H9 (cell line): ENCODE results near the gene SRGAP3. TPM values are rescaled to one million over a fixed set of nuclear protein-coding genes. Genes with fewer than 3 reads are reported as not detected.

Experiments
- DNase-seq: peaks from one replicate; pipeline ENCODE4 v3.0.0-alpha.2; 2017
- H2AFZ ChIP-seq: one replicate; pipeline ENCODE4 v1.6.1; 2013; ENCODE audit warnings: mild to moderate bottlenecking, low read length, control low read depth, moderate library complexity
- H2AK5ac ChIP-seq: 2 replicates; pipeline ENCODE4 v1.6.1; 2013; ENCODE audit warnings: low read length, control low read depth, mixed read lengths; ENCODE audit not compliant: insufficient read length
- H2BK120ac ChIP-seq: one replicate; pipeline ENCODE4 v1.6.1; 2013; ENCODE audit warnings: low read depth, mild to moderate bottlenecking, low read length, control low read depth, inconsistent platforms; ENCODE audit not compliant: poor library complexity, severe bottlenecking
- H2BK12ac ChIP-seq: 2 replicates; pipeline ENCODE4 v1.6.1; 2013; ENCODE audit warnings: low read length, control low read depth, mixed read lengths, low read depth; ENCODE audit not compliant: insufficient read length
- H2BK15ac ChIP-seq: 2 replicates; pipeline ENCODE4 v1.6.1; 2013; ENCODE audit warnings: low read depth, low read length, control low read depth
- H2BK20ac ChIP-seq: one replicate; pipeline ENCODE4 v1.6.1; 2013; ENCODE audit warnings: low read depth, mild to moderate bottlenecking, low read length, control low read depth, inconsistent platforms; ENCODE audit not compliant: poor library complexity, severe bottlenecking
- H2BK5ac ChIP-seq: 2 replicates; pipeline ENCODE4 v1.6.1; 2013; ENCODE audit warnings: low read length, control low read depth, mixed read lengths; ENCODE audit not compliant: insufficient read length
- H3K14ac ChIP-seq: 2 replicates; pipeline ENCODE4 v1.6.1; 2013; ENCODE audit warnings: low read length, control low read depth; ENCODE audit not compliant: insufficient read depth
- H3K18ac ChIP-seq: 2 replicates; pipeline ENCODE4 v1.6.1; 2013; ENCODE audit warnings: low read depth, mild to moderate bottlenecking, mixed read lengths, low read length, control low read depth; ENCODE audit not compliant: insufficient read length
- H3K23ac ChIP-seq: 2 replicates; pipeline ENCODE4 v1.6.1; 2013; ENCODE audit warnings: low read length, control low read depth, mixed read lengths, low read depth; ENCODE audit not compliant: insufficient read length
- H3K23me2 ChIP-seq: 2 replicates; pipeline ENCODE4 v1.6.1; 2013; ENCODE audit warnings: low read depth, mild to moderate bottlenecking, mixed read lengths, low read length, control low read depth; ENCODE audit not compliant: insufficient read length, poor library complexity, severe bottlenecking
- H3K27ac ChIP-seq: 2 replicates; pipeline ENCODE4 v1.5.1; 2013; ENCODE audit warnings: low read length, control low read depth, mixed read lengths, low read depth; ENCODE audit not compliant: insufficient read length
- H3K27me3 ChIP-seq: 2 replicates; pipeline ENCODE4 v1.6.1; 2013; ENCODE audit warnings: low read length, control low read depth, inconsistent platforms; ENCODE audit not compliant: insufficient read depth
- H3K4ac ChIP-seq: 2 replicates; pipeline ENCODE4 v1.6.1; 2013; ENCODE audit warnings: low read depth, mild to moderate bottlenecking, control low read depth, inconsistent platforms, low read length, moderate library complexity
- H3K4me1 ChIP-seq: 2 replicates; pipeline ENCODE4 v1.6.1; 2013; ENCODE audit warnings: low read length, control low read depth, inconsistent platforms; ENCODE audit not compliant: insufficient read depth
- H3K4me2 ChIP-seq: 2 replicates; pipeline ENCODE4 v1.6.1; 2013; ENCODE audit warnings: low read length, control low read depth, mixed read lengths; ENCODE audit not compliant: insufficient read length, insufficient read depth
- H3K56ac ChIP-seq: 2 replicates; pipeline ENCODE4 v1.6.1; 2013; ENCODE audit warnings: low read depth, mild to moderate bottlenecking, mixed read lengths, low read length, control low read depth; ENCODE audit not compliant: insufficient read length
- H3K79me1 ChIP-seq: 2 replicates; pipeline ENCODE4 v1.6.1; 2013; ENCODE audit warnings: low read depth, mild to moderate bottlenecking, moderate library complexity, low read length, control low read depth, inconsistent platforms; ENCODE audit not compliant: insufficient read depth, poor library complexity, severe bottlenecking
- H3K79me2 ChIP-seq: 2 replicates; pipeline ENCODE4 v1.6.1; 2013; ENCODE audit warnings: low read length, control low read depth, inconsistent platforms; ENCODE audit not compliant: insufficient read depth
- H3K9ac ChIP-seq: 2 replicates; pipeline ENCODE4 v1.6.1; 2013; ENCODE audit warnings: low read length, control low read depth, mixed read lengths; ENCODE audit not compliant: insufficient read length; ENCODE audit errors: extremely low read depth
- H3K9me3 ChIP-seq: one replicate; pipeline ENCODE4 v1.6.1; 2013; ENCODE audit warnings: low read depth, low read length, inconsistent platforms; ENCODE audit not compliant: control insufficient read depth
- H3T11ph ChIP-seq: one replicate; pipeline ENCODE4 v1.6.1; 2013; ENCODE audit warnings: mild to moderate bottlenecking, low read length, control low read depth, inconsistent platforms
- H4K20me1 ChIP-seq: one replicate; pipeline ENCODE4 v1.6.1; 2013; ENCODE audit not compliant: control insufficient read depth, insufficient read length, insufficient read depth
- H4K5ac ChIP-seq: 2 replicates; pipeline ENCODE4 v1.6.1; 2013; ENCODE audit warnings: low read depth, mild to moderate bottlenecking, mixed read lengths, low read length, control low read depth; ENCODE audit not compliant: insufficient read length
- H4K8ac ChIP-seq: replicated peaks from 2 replicates; pipeline ENCODE4 v1.6.1; 2013; ENCODE audit warnings: low read length, control low read depth, mixed read lengths, low read depth; ENCODE audit not compliant: insufficient read length
- H4K91ac ChIP-seq: 2 replicates; pipeline ENCODE4 v1.6.1; 2013; ENCODE audit warnings: low read depth, mild to moderate bottlenecking, moderate library complexity, mixed read lengths, low read length, control low read depth; ENCODE audit not compliant: insufficient read length
- H3K27ac Mint-ChIP-seq, 3 experiments: 2 replicates in 2 of 3; 3 replicates in 1 of 3; pipeline ENCODE4 v1.8.0; 2020 to 2021; ENCODE audit warnings: mixed read lengths in 3 of 3, mild to moderate bottlenecking in 1 of 3, moderate library complexity in 1 of 3
- H3K27me3 Mint-ChIP-seq: 2 replicates; pipeline ENCODE4 v1.8.0; 2021; ENCODE audit warnings: low read depth, mild to moderate bottlenecking, moderate library complexity, mixed read lengths
- H3K36me3 Mint-ChIP-seq, 3 experiments: 2 replicates in 2 of 3; 3 replicates in 1 of 3; pipeline ENCODE4 v1.8.0; 2020 to 2021; ENCODE audit warnings: low read depth in 3 of 3, mixed read lengths in 3 of 3; ENCODE audit not compliant: insufficient read depth in 1 of 3
- H3K4me1 Mint-ChIP-seq, 2 experiments: 2 replicates each; pipeline ENCODE4 v1.8.0; 2020; ENCODE audit warnings: mixed read lengths in 2 of 2
- H3K4me3 Mint-ChIP-seq, 2 experiments: 2 replicates in 1 of 2; 3 replicates in 1 of 2; pipeline ENCODE4 v1.8.0; 2020 to 2021; ENCODE audit warnings: mild to moderate bottlenecking in 2 of 2, mixed read lengths in 2 of 2, moderate library complexity in 1 of 2
- H3K9me3 Mint-ChIP-seq, 2 experiments: 2 replicates in 1 of 2; 3 replicates in 1 of 2; pipeline ENCODE4 v1.8.0; 2020; ENCODE audit warnings: mild to moderate bottlenecking in 2 of 2, mixed read lengths in 2 of 2, moderate library complexity in 1 of 2
- CTCF ChIP-seq: fragments of 200-600 bp; sonication (generic); conservative IDR thresholded peaks from 3 replicates; pipeline ENCODE4 v1.8.0; 2021; ENCODE audit warnings: antibody characterized with exemption, mild to moderate bottlenecking
- WGBS: extraction: QIAGEN DNeasy Blood & Tissue Kit; methylation state at CpG from one replicate; pipeline ENCODE4 v1.1.7; 2013; ENCODE audit warnings: missing lambda C conversion rate, low lambda C conversion rate, mixed read lengths; ENCODE audit not compliant: insufficient read length; ENCODE audit errors: extremely low coverage; 5-methylcytosine and 5-hydroxymethylcytosine counted together
- total RNA-seq: library from RNA; stranded (reverse); gene quantifications from 2 replicates; pipeline ENCODE4 v1.2.1, GENCODE V29; 2021

The SRGAP3 gene
- total RNA-seq, 1 experiment from 2014 or later: 3.4 TPM

GRCh38 chr3:9117220-9117619, 132.2 kb downstream of the SRGAP3 start:
- no peak overlapping the region for H3K23ac ChIP-seq
- H3K4me2 ChIP-seq: no peak overlapping the region
- no peak overlapping the region for H2BK120ac ChIP-seq
- TF ChIP-seq CTCF: no peak
- no peaks in the 10 kb centered on the region for H3K27me3 ChIP-seq
- Mint-ChIP-seq H3K36me3 (peaks cover 2 to 10% (median 3%) of the 10 kb centered on the region in 3 experiments; a peak in 4 of 7 replicates), H3K27me3 (peaks cover 2% of the 10 kb centered on the region), H3K27ac (no peak overlapping the region), H3K4me3 (no peak overlapping the region), H3K4me1 (no peaks in the 10 kb centered on the region; a peak in 2 of 4 replicates), H3K9me3 (peaks cover 3% of the 10 kb centered on the region in 2 experiments; a peak in 2 of 5 replicates)
- no peaks in the 10 kb centered on the region for H3K4me1 ChIP-seq
- H2BK20ac ChIP-seq: no peak overlapping the region
- H3K79me2 ChIP-seq: no peaks in the 10 kb centered on the region
- no peak overlapping the region for H2BK15ac ChIP-seq
- H3K23me2 ChIP-seq: no peaks in the 10 kb centered on the region
- H2AK5ac ChIP-seq: no peak overlapping the region
- H3K9ac ChIP-seq: no peak overlapping the region
- H2AFZ ChIP-seq: no peak overlapping the region
- H4K20me1 ChIP-seq: no peaks in the 10 kb centered on the region
- no peak overlapping the region for H3K4ac ChIP-seq
- H3K9me3 ChIP-seq: no peaks in the 10 kb centered on the region
- WGBS: no CpG with 5 or more reads among the region's 1 CpG
- H4K8ac ChIP-seq: no peak overlapping the region
- no peak overlapping the region for H3K18ac ChIP-seq
- no peaks in the 10 kb centered on the region for H3K79me1 ChIP-seq
- DNase-seq: no peak
- H3K14ac ChIP-seq: no peak overlapping the region
- H3K56ac ChIP-seq: no peak overlapping the region
- no peak overlapping the region for H2BK12ac ChIP-seq
- H4K5ac ChIP-seq: no peak overlapping the region
- H3K27ac ChIP-seq: no peak overlapping the region
- H3T11ph ChIP-seq: no peak overlapping the region
- H2BK5ac ChIP-seq: no peak overlapping the region
- H4K91ac ChIP-seq: no peak overlapping the region
